Astrocyte (in vitro differentiated cells and primary cell): ENCODE data around the gene MYH9.
"Not testable (repeated sequence)": the region's sequence is repeated elsewhere in the genome, so short reads cannot be mapped to it uniquely, and the experiment has no call there.

Source experiments
- EZH2 ChIP-seq: IDR thresholded peaks from 2 replicates; pipeline ENCODE4 v1.6.1; 2012; ENCODE audit warnings: mild to moderate bottlenecking, low read length, inconsistent platforms; ENCODE audit not compliant: insufficient read depth
- TF ChIP-seq, protein P1 (sequence below): IDR thresholded peaks from 2 replicates; pipeline ENCODE4 v1.5.1; 2011; ENCODE audit warnings: low read depth, mild to moderate bottlenecking, inconsistent platforms, low read length, moderate library complexity; ENCODE audit not compliant: insufficient read depth

DNA sequence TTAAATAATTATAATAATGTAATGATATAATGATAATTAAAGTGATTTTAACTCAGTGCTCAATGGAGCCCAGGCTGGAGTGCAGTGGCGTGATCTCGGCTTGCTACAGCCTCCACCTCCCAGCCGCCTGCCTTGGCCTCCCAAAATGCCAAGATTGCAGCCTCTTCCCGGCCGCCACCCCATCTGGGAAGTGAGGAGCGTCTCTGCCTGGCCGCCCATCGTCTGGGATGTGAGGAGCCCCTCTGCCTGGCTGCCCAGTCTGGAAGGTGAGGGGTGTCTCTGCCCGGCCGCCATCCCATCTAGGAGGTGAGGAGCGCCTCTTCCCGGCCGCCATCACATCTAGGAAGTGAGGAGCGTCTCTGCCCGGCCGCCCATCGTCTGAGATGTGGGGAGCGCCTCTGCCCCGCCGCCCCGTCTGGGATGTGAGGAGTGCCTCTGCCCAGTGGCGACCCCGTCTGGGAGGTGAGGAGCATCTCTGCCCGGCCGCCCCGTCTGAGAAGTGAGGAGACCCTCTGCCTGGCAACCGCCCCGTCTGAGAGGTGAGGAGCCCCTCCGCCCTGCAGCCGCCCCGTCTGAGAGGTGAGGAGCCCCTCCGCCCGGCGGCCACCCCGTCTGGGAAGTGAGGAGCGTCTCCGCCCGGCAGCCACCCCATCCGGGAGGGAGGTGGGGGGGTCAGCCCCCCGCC, 97.2 kb downstream of the MYH9 start:
- TF ChIP-seq EZH2: not testable (repeated sequence)
- TF ChIP-seq, protein P1, sequence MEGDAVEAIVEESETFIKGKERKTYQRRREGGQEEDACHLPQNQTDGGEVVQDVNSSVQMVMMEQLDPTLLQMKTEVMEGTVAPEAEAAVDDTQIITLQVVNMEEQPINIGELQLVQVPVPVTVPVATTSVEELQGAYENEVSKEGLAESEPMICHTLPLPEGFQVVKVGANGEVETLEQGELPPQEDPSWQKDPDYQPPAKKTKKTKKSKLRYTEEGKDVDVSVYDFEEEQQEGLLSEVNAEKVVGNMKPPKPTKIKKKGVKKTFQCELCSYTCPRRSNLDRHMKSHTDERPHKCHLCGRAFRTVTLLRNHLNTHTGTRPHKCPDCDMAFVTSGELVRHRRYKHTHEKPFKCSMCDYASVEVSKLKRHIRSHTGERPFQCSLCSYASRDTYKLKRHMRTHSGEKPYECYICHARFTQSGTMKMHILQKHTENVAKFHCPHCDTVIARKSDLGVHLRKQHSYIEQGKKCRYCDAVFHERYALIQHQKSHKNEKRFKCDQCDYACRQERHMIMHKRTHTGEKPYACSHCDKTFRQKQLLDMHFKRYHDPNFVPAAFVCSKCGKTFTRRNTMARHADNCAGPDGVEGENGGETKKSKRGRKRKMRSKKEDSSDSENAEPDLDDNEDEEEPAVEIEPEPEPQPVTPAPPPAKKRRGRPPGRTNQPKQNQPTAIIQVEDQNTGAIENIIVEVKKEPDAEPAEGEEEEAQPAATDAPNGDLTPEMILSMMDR: not testable (repeated sequence)
